ENCODE measurements around the gene HMBS. TPM values are rescaled to one million over a fixed set of nuclear protein-coding genes. Genes with fewer than 3 reads are reported as not detected.

The HMBS gene
- total RNA-seq, 4 donors from 2014 or later, result 5.2 to 18.4 (median 13.3) TPM

DNA sequence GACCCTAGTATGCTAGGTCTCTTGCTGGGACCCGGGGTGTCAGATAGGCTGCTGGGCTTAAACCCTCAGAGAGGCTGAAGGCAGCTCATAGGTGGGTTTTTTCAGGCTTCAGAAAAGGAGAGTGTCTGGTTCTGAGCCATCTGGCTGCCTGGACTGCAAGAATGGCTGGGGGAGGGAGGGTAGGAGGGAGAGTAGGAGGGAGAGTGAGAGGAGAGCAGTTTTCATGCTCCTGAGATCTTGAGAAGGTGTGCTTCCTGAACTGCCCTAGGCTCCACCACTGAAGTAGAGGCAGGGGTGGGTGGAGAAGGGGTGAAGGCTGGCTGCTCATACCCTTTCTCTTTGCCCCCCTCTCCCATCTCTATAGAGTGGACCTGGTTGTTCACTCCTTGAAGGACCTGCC lies 4.6 kb downstream of the HMBS start:
- H3K36me3 ChIP-seq, result peaks cover 3% of the 10 kb centered on the region
- H3K27me3 ChIP-seq, result no peaks in the 10 kb centered on the region
- TF ChIP-seq POLR2AphosphoS5 (IDR thresholded peaks at IDR 0.05) (no peak), EP300 (IDR thresholded peaks at IDR 0.05) (no peak), POLR2A (IDR thresholded peaks at IDR 0.05) (no peak)
- TF ChIP-seq, protein P1, sequence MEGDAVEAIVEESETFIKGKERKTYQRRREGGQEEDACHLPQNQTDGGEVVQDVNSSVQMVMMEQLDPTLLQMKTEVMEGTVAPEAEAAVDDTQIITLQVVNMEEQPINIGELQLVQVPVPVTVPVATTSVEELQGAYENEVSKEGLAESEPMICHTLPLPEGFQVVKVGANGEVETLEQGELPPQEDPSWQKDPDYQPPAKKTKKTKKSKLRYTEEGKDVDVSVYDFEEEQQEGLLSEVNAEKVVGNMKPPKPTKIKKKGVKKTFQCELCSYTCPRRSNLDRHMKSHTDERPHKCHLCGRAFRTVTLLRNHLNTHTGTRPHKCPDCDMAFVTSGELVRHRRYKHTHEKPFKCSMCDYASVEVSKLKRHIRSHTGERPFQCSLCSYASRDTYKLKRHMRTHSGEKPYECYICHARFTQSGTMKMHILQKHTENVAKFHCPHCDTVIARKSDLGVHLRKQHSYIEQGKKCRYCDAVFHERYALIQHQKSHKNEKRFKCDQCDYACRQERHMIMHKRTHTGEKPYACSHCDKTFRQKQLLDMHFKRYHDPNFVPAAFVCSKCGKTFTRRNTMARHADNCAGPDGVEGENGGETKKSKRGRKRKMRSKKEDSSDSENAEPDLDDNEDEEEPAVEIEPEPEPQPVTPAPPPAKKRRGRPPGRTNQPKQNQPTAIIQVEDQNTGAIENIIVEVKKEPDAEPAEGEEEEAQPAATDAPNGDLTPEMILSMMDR (IDR thresholded peaks at IDR 0.05), result no peak
- peaks cover 37% of the 10 kb centered on the region for H3K4me1 ChIP-seq
- 89% methylated on average over 1 of the region's 1 CpG for WGBS
- DNase-seq (ENCODE audit: low spot score in 2 of 2), result no peak
- no peak overlapping the region for H3K4me3 ChIP-seq
- no peaks in the 10 kb centered on the region for H3K9me3 ChIP-seq
- no peak overlapping the region for H3K27ac ChIP-seq

DNA sequence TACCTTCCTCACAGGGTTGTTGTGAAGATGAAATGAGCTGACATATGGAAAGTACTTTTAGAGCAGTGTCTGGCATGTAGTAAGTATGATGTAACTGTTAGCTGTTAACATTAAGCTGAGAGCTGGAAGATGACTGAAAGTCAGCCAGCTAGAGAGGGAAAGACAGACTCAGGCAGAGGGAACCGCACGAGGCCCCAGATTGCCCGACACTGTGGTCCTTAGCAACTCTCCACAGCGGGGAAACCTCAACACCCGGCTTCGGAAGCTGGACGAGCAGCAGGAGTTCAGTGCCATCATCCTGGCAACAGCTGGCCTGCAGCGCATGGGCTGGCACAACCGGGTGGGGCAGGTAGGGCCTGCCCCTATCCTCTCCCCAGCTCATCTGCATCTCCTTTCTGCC lies 6.5 kb downstream of the HMBS start:
- no peak overlapping the region for H3K27ac ChIP-seq
- peaks cover 33% of the 10 kb centered on the region for H3K4me1 ChIP-seq
- no peak overlapping the region for H3K4me3 ChIP-seq
- H3K27me3 ChIP-seq, result no peaks in the 10 kb centered on the region
- TF ChIP-seq EP300 (IDR thresholded peaks at IDR 0.05), result no peak
- TF ChIP-seq, protein P1 (IDR thresholded peaks at IDR 0.05), result no peak
- TF ChIP-seq POLR2A (IDR thresholded peaks at IDR 0.05), result no peak
- TF ChIP-seq POLR2AphosphoS5 (IDR thresholded peaks at IDR 0.05), result no peak
- WGBS, result 66% methylated on average over 9 of the region's 9 CpGs
- no peak for DNase-seq (ENCODE audit: low spot score in 2 of 2)
- peaks cover 3% of the 10 kb centered on the region for H3K36me3 ChIP-seq
- H3K9me3 ChIP-seq, result no peaks in the 10 kb centered on the region

DNA sequence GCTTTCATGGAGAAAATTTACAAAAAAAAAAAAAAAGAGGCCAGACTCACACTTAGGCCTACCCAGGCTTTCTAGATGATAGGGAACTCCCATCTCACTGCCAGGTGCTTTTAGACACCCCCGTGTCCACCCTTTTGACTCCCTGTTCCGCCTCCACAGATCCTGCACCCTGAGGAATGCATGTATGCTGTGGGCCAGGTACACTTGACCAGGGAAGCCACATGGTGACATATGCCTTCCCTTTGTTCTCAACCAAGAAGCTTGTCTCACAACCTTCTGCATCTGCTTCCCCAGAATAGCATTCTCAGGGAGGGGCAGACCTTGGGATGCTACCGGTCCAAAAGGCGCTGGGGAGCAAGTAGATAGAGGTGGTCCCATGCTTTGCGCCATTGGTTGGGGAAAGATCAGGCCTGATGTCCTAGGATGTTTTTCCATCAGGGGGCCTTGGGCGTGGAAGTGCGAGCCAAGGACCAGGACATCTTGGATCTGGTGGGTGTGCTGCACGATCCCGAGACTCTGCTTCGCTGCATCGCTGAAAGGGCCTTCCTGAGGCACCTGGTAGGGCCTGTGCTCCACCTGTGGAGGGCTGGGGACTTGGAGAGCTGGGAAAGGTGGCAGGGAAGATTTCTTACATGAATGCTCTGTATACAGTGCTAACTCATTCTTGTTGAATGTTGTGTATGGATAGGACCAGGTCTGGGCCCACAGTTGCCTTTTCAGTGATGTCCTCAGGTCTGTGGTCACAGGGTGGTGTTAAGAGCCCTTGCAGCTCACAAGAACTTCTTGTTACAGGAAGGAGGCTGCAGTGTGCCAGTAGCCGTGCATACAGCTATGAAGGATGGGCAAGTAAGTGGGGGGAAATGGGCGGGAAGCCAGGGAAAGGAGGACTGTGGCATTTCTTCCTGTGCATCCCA lies 7.5 kb downstream of the HMBS start:
- H3K36me3 ChIP-seq, result peaks cover 12% of the 10 kb centered on the region
- H3K27ac ChIP-seq, result no peak overlapping the region
- H3K4me1 ChIP-seq, result peaks cover 32% of the 10 kb centered on the region
- DNase-seq (ENCODE audit: low spot score in 2 of 2), result no peak
- no peaks in the 10 kb centered on the region for H3K27me3 ChIP-seq
- no peaks in the 10 kb centered on the region for H3K9me3 ChIP-seq
- 82% methylated on average over 11 of the region's 13 CpGs for WGBS
- H3K4me3 ChIP-seq, result no peak overlapping the region
- TF ChIP-seq, protein P1 (IDR thresholded peaks at IDR 0.05), result no peak
- TF ChIP-seq EP300 (IDR thresholded peaks at IDR 0.05), result no peak

- TF ChIP-seq POLR2A (IDR thresholded peaks at IDR 0.05) (no peak), POLR2AphosphoS5 (IDR thresholded peaks at IDR 0.05) (no peak), EP300 (IDR thresholded peaks at IDR 0.05) (no peak)
- TF ChIP-seq, protein P1 (IDR thresholded peaks at IDR 0.05), result no peak
- Histone ChIP-seq H3K27ac (peak overlapping the region; percentile 84), H3K4me1 (peaks cover 32% of the 10 kb centered on the region), H3K9me3 (no peaks in the 10 kb centered on the region), H3K4me3 (peak overlapping the region; percentile 85), H3K27me3 (no peaks in the 10 kb centered on the region), H3K36me3 (peaks cover 21% of the 10 kb centered on the region)
- DNase-seq (ENCODE audit: low spot score in 2 of 2), result no peak
- 59% methylated on average over 11 of the region's 12 CpGs for WGBS
Observed at GRCh38 chr11:119092880-119093842, 8.5 kb downstream of the HMBS start.
